TTC549 (cell line): ENCODE measurements around the gene PGA5.
A peak's percentile ranks its signal among the peaks of the same experiment; 100 is the strongest.

Experiments used
- FAIRE-seq: peaks from 2 replicates; lab custom pipeline; 2012; peaks lifted over from hg19 to GRCh38; lab: Jason Lieb, UNC

PGA5 gene

GRCh38 chr11:61294717-61295595 lies 54.0 kb downstream of the PGA5 start, which contains the start of gene VWCE:
TSS of gene VWCE (minus strand) at chr11:61295316. CDS start at chr11:61295037, 279 bp downstream.
- no peak for FAIRE-seq

DNA sequence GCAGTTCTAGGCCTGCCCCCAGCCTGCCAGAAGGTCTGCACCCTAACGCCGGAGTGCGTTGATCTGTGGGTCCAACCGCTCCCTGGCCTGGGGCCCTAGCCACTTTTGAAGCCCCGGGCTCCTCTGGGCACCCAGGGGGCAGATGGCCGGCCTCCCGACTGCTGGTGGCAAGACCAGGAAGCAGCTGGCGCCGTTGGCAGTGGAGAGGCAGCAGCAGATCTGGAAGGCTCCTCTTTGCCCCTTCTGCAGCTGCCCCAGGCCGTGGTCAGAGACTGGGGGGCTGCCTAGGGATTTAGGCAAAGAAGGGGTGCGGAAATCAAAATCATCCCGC lies 54.6 kb downstream of the PGA5 start:
- no peak for FAIRE-seq

- FAIRE-seq, result peak; percentile 67
Measured at GRCh38 chr11:61297341-61297740, 56.4 kb downstream of the PGA5 start.

DNA sequence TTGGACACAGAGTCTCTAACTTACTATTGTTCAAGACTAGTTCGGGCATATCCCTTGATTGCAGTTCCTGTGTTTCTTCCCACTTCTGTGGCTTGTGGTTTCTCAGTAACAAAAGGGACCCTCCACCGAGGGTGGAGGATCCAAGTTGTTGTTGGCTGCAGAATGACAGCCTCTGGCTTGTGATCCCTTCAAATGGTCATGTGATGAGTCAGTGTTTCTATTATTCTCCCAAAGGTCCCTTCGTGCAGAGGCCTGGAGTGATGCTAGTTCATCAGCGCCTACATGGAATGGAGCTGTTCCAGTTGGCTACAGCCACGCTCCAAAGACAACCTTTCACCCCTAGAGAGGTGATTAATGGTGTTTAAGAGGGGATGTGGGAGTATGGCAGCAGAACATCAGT lies 56.8 kb downstream of the PGA5 start:
- FAIRE-seq, result no peak

DNA sequence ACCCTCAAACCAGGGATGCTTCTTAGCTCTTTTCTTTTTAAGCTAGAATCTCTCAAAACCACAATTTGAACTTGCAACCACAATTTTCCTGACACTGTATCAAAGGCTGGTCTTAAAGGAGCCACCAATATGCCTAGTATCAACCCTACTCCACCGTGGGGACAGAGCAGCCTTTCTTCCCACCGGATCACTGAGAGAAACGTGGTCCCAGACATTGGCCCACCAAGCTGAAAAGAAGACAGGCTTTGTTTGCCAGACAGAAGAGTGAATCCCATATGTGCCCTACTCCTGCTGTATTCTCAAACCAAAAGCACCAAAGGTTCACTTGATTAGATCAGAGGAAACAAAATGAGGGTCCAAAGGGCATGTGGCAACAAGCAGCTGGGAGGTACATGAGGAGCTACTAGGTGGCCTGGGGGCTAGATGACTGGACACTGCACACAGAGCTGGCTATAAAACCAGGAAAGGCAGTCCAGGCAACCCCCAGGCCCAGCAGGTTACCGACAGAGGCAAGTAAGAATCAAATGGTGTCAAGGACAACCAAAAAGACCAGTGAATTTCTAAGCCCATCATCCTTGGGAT lies 57.8 kb downstream of the PGA5 start:
- no peak for FAIRE-seq
